HUES64 (cell line): ENCODE results near the gene ZBTB7B.
A peak's percentile ranks its signal among the peaks of the same experiment; 100 is the strongest.

Experiments
- H3K27ac ChIP-seq: 2 replicates; pipeline ENCODE4 v1.7.0; 2013; ENCODE audit warnings: low read depth, low read length, inconsistent platforms
- H3K27me3 ChIP-seq: 2 replicates; pipeline ENCODE4 v1.6.1; 2013; ENCODE audit warnings: mild to moderate bottlenecking, low read length; ENCODE audit not compliant: insufficient read depth
- H3K36me3 ChIP-seq: 2 replicates; pipeline ENCODE4 v1.6.1; 2013; ENCODE audit warnings: mild to moderate bottlenecking, low read length; ENCODE audit not compliant: insufficient read depth
- H3K4me1 ChIP-seq: 2 replicates; pipeline ENCODE4 v1.6.1; 2013; ENCODE audit warnings: mild to moderate bottlenecking, low read length, moderate library complexity; ENCODE audit not compliant: insufficient read depth
- H3K4me3 ChIP-seq: 2 replicates; pipeline ENCODE4 v1.5.1; 2013; ENCODE audit warnings: mild to moderate bottlenecking, low read length, moderate library complexity
- H3K9ac ChIP-seq: 2 replicates; pipeline ENCODE4 v1.6.1; 2013; ENCODE audit warnings: mild to moderate bottlenecking, low read depth, low read length
- H3K9me3 ChIP-seq: 2 replicates; pipeline ENCODE4 v1.6.1; 2013; ENCODE audit warnings: low read depth, low read length; ENCODE audit not compliant: insufficient read depth
- WGBS: fragments of 150-250, 120-280 bp; methylation state at CpG from one replicate; pipeline ENCODE4 v1.1.7; 2013; ENCODE audit warnings: missing lambda C conversion rate; 5-methylcytosine and 5-hydroxymethylcytosine counted together

ZBTB7B gene

DNA sequence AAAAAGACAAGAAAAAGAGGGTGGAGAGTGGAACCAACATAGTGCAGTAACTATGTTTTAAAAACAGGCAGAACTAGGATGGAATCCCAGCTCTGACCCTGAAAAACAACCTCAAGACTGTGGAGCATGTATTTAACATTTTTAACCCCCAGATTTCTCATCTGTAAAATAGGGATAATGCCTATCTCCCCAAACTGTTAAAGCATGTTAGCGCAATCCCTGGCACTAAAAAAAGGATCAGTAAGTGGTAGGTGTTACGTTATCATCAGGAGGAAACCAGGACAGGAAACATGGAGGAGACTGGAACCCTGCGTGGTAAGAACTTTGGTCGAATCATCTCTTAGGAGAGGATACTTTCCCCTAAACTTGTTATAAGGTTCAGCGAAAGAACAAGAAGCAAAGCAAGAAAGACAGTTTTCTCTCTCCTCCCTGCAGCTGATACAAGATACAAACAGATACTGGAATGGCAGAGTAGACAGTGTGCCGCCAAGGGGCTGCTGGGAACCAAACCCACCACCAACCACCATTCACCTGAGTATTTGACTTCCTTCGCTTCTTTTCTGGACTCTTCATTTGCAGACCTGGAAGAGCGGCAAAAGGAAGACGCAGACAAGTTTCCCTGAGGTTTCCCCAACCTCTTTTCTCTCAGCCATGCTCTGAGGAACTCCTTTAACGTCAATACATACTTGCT lies 42.0 kb upstream of the ZBTB7B start:
- peaks cover 49% of the 10 kb centered on the region for H3K36me3 ChIP-seq
- H3K27ac ChIP-seq = no peak overlapping the region
- peaks cover 19% of the 10 kb centered on the region; the same call in 1 of the 2 replicates for H3K4me1 ChIP-seq
- H3K4me3 ChIP-seq = peak overlapping the region; percentile 75
- WGBS = 76% methylated on average over 10 of the region's 10 CpGs
- no peaks in the 10 kb centered on the region for H3K9me3 ChIP-seq
- no peaks in the 10 kb centered on the region for H3K27me3 ChIP-seq
- H3K9ac ChIP-seq = peak overlapping the region; percentile 94; the same call in 1 of the 2 replicates

DNA sequence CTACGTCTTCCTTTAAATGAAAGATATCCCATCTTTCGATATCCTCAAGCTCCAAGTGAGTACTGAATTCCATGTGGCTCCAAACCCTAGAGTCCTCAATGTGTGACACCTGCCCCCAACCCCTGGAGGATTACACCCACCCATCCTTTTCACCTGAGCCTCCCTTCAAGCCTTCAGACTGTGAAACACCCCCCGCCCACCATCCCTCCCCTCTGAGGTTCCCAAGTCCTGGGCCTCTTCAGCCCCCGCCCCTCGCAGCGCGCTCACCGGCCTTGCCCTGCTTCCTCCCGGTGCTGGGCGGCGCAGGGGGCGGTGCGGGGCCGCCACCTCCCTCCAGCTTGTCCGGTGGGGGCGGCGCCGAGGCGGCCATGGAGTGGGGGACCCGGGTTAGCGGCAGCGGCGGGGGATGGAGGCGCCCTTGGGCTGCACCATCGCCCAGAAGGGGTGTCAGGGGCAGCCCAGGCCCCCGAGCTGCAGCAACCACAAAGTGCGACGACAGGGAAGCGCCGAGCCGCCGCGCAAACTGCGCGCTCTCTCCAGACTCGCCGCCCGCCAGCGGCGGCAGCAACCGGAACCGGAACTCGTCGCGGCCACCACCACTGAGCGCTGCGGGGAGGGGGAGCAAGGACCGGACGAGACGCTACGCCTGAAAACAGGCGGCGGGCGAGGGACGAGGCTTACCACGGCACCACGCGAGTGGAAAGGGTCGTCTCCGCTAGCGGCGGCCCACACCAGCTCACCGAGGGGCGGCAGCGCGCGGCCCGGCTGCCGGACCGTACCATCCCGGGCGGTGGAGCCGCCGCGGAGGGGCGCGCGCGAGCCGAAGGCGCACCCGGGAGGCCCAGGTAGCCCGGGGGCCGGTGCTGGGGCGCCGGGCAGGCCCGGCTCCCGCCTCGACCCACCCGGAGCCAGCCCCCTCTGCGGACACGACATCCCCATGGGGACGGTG lies 41.1 kb upstream of the ZBTB7B start, which contains the start of gene PYGO2:
Gene PYGO2, minus strand, starts transcription at position 576 of the 949 bp plus-strand sequence. Its CDS starts 206 bp downstream, at position 370.
- Histone ChIP-seq H3K4me3 (peak within 1 kb of the TSS; percentile 75), H3K4me1 (peaks cover 19% of the 10 kb centered on the region; the same call in 1 of the 2 replicates), H3K27ac (peak within 1 kb of the TSS; percentile 93), H3K27me3 (no peaks in the 10 kb centered on the region), H3K36me3 (peaks cover 58% of the 10 kb centered on the region), H3K9ac (peak within 1 kb of the TSS; percentile 94), H3K9me3 (no peaks in the 10 kb centered on the region)
- WGBS = 1% methylated on average over 93 of the region's 93 CpGs

DNA sequence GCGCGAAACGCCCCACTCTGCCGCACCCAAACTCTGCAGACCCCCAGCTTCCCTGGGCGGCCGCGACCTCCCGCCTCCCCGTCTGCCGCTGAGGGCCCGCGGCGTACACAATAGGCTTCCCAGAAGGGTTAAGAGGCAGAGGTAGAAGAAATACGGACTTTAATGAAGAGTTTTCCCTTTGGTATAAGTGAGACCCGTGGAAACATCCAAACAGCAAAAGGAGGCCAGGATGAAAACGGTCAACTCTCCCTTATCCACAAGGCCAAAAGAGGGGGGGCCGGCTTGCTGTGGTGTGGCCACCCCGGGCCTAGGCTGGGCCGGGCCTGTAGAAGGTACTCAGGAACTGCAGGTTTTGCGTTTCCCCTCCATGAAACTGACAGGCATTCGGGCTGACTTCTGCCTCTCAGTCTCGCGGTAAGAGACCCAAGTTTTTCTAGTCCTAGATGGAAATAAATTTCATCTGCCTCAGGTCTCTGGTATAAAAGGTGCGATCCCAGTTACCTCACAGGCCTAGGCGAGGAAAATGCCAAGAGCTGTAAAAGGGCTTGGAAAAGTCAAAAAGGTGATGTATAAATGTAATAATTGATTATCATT lies 40.3 kb upstream of the ZBTB7B start:
- peak overlapping the region; percentile 75 for H3K4me3 ChIP-seq
- no peaks in the 10 kb centered on the region for H3K27me3 ChIP-seq
- peaks cover 65% of the 10 kb centered on the region for H3K36me3 ChIP-seq
- H3K9me3 ChIP-seq = no peaks in the 10 kb centered on the region
- H3K27ac ChIP-seq = peak overlapping the region; percentile 93
- H3K9ac ChIP-seq = peak overlapping the region; percentile 94
- H3K4me1 ChIP-seq = peaks cover 12% of the 10 kb centered on the region; the same call in 1 of the 2 replicates
- WGBS = 15% methylated on average over 25 of the region's 25 CpGs

DNA sequence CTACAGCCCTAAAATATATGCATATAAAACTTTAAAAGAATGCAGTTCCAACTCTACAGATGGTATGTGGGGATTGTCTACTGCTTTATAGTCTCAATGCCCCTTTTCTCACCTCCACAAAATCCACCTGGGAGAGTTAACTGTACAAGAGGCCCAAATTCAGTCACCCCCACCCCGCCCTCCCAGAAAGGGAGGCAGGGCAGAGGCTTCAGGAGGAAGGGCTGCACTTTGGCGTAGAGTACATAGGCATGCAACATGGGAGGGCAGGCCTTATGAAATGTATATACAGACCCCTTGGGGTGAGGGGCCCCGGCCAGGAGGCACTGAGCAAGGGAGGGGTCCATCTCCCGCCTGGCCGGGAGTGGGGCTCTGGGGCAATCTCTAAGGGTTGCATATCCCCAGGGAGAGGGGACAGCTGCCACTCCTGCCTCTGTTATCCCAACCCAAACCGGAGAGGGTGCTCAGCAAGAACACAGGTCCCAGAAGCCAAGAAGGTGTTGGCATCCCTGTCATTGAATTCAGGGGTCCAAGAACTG lies 39.7 kb upstream of the ZBTB7B start:
- Histone ChIP-seq H3K4me3 (peak overlapping the region; percentile 75), H3K9ac (0 out of 2 replicates have a peak overlapping the region, but pooled peaks have one; percentile 94), H3K4me1 (peaks cover 7% of the 10 kb centered on the region; the same call in 1 of the 2 replicates), H3K36me3 (peaks cover 72% of the 10 kb centered on the region), H3K27me3 (no peaks in the 10 kb centered on the region), H3K27ac (peak overlapping the region; percentile 30; the same call in 1 of the 2 replicates), H3K9me3 (no peaks in the 10 kb centered on the region)
- WGBS = 76% methylated on average over 6 of the region's 6 CpGs

DNA sequence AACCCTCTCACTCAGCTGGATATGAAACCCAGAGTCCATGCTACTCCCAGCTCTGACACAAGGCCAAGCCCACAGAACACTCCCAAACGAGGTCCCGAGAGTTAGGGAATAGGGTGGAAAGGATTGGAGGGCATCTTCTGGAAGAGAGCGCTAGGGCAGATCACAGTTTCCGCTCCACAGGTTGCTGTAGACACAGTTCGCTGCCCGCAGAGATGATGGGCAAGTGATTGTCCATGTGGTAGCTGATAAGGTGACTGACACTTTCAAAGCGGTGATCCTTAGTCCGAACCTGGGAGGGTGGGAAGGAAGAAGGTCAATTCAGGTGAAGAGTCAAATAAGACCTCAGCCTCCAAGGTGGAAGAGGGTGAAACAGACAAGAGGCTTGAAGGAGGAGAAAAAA lies 39.0 kb upstream of the ZBTB7B start:
- H3K4me3 ChIP-seq = no peak overlapping the region
- H3K36me3 ChIP-seq = peaks cover 71% of the 10 kb centered on the region
- 92% methylated on average over 8 of the region's 8 CpGs for WGBS
- H3K27ac ChIP-seq = no peak overlapping the region
- no peak overlapping the region for H3K9ac ChIP-seq
- no peaks in the 10 kb centered on the region for H3K9me3 ChIP-seq
- H3K4me1 ChIP-seq = peaks cover 9% of the 10 kb centered on the region; the same call in 1 of the 2 replicates
- no peaks in the 10 kb centered on the region for H3K27me3 ChIP-seq

DNA sequence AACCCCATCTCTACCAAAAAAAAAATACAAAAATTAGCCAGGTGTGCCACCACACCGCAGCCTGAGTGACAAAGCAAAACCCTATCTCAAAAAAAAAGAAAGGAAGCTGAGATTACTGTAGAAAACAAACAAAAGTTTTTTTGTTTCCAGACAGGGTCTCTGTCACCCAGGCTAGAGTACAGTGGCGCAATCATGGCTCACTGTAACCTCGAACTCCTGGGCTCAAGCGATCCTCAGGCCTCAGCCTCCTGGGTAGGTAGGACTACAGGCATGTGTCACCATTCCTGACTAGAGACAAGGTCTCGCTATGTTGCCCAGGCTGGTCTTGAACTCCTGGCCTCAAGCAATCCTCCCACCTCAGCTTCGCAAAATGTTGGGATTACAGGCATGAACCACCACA lies 38.2 kb upstream of the ZBTB7B start:
- 95% methylated on average over 6 of the region's 6 CpGs for WGBS
- Histone ChIP-seq H3K4me3 (no peak overlapping the region), H3K9me3 (no peaks in the 10 kb centered on the region), H3K27ac (no peak overlapping the region), H3K9ac (no peak overlapping the region), H3K36me3 (peaks cover 64% of the 10 kb centered on the region), H3K4me1 (peaks cover 15% of the 10 kb centered on the region; the same call in 1 of the 2 replicates), H3K27me3 (no peaks in the 10 kb centered on the region)

DNA sequence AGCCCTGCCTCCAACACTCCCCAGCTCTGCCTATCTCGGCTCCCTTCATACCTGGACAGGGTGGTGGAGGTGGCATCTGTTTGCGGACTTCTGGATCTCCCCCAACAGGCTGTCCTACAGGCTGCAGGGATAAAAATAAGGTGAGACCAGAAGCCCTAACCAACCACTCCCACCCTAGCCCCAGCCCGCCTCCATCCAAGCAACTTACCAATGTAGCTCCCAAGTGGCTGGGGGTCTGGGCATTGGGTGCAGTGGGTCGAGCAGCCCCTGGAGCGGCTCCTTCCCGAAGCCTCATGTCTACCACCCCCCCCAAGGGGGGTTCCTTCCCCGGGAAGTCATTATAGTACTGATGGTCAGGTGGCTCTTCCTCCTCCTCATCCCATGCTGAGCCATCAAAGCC lies 36.5 kb upstream of the ZBTB7B start:
- WGBS = 98% methylated on average over 5 of the region's 7 CpGs
- H3K4me1 ChIP-seq = peaks cover 10% of the 10 kb centered on the region; the same call in 1 of the 2 replicates
- H3K9ac ChIP-seq = no peak overlapping the region
- no peak overlapping the region for H3K4me3 ChIP-seq
- no peaks in the 10 kb centered on the region for H3K9me3 ChIP-seq
- no peak overlapping the region for H3K27ac ChIP-seq
- no peaks in the 10 kb centered on the region for H3K27me3 ChIP-seq
- peaks cover 60% of the 10 kb centered on the region for H3K36me3 ChIP-seq

DNA sequence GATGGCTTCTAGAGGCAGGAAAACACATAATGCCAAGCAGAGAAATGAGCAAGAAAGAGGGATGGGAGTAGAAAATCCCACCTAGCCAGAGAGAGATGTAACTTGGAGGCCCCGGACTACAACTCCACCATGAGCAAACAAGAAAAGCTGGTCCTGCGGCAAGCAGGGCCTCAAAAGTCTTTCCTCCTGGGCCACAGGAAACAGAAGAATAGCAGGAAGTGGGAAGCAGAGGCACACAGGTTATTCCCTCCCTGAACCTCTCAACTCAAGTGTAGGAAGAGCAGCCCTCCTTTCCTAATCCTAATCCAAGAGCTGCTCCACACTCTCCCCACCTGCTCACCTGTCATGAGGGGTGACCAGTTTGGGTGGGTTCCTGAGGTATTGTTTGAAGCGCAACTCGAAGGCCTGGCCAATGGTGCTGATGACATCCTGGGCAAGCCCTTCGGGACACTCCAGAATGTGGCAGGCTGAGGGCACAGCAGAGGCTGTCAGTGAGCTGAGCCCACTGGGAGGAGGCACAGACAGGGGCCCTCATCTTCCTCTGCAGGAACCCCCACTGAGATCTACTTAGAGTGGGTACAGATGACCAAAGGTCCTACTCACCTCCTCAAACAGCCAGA lies 35.2 kb upstream of the ZBTB7B start:
- H3K9ac ChIP-seq = no peak overlapping the region
- H3K27me3 ChIP-seq = no peaks in the 10 kb centered on the region
- peaks cover 21% of the 10 kb centered on the region for H3K4me1 ChIP-seq
- no peak overlapping the region for H3K27ac ChIP-seq
- H3K9me3 ChIP-seq = no peaks in the 10 kb centered on the region
- no peak overlapping the region for H3K4me3 ChIP-seq
- WGBS = 95% methylated on average over 5 of the region's 5 CpGs
- peaks cover 58% of the 10 kb centered on the region for H3K36me3 ChIP-seq

DNA sequence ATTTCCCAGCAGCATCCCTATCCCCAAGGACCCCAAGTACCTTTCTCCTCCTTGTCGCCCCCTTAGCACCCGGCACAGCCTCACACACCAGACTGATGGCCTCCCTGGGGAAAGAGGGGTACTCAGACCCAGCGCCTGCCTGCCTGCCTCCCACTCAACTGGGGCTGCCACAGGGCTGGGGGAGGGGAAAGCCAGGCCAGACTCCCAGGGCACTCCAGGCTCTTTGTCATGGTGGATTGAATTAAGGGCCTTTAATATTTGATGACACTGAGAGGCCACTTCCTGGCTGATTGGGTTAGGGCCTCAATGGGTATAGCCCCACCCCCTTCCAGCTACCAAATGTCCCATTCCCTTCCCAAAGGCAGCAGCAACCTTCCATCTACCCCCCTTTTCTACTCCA lies 33.9 kb upstream of the ZBTB7B start:
- no peaks in the 10 kb centered on the region for H3K9me3 ChIP-seq
- 80% methylated on average over 3 of the region's 3 CpGs for WGBS
- H3K36me3 ChIP-seq = peaks cover 46% of the 10 kb centered on the region
- no peaks in the 10 kb centered on the region for H3K27me3 ChIP-seq
- H3K4me3 ChIP-seq = peak overlapping the region; percentile 71
- H3K9ac ChIP-seq = peak overlapping the region; percentile 73; the same call in 1 of the 2 replicates
- no peak overlapping the region for H3K27ac ChIP-seq
- peaks cover 25% of the 10 kb centered on the region for H3K4me1 ChIP-seq

DNA sequence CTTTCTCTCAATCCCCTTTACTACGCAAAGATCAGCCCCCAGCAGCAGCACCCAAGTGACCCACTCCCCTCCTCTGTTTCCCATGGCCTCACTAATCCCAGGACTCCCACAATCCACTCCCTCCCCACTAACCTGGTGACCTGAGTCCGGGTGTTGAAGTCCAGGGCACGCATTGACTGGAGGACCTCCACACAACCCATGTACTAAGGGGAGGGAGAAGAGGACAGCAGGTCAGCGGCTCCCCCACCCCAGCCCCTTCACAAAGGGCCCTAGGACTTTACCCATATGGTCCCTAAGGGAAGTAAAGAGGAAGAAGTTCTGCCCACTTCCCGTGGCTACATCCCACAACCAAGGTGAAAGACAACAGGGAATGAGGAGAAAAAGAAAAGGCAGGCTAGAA lies 33.4 kb upstream of the ZBTB7B start:
- Histone ChIP-seq H3K9ac (peak overlapping the region; percentile 73; the same call in 1 of the 2 replicates), H3K27me3 (no peaks in the 10 kb centered on the region), H3K36me3 (peaks cover 41% of the 10 kb centered on the region), H3K4me3 (peak overlapping the region; percentile 71), H3K4me1 (peaks cover 25% of the 10 kb centered on the region), H3K9me3 (no peaks in the 10 kb centered on the region), H3K27ac (no peak overlapping the region)
- 13% methylated on average over 3 of the region's 5 CpGs for WGBS
